ENCODE data around the gene TECPR2.

GRCh38 chr14:102544046-102544746 is 181.5 kb downstream of the TECPR2 start:
- TF ChIP-seq REST (IDR thresholded peaks at IDR 0.05; ENCODE audit: insufficient read depth in 1 of 2, low read depth in 2 of 2, low read length in 2 of 2) (no peak), POLR2AphosphoS5 (IDR thresholded peaks at IDR 0.05; ENCODE audit: low read depth, low read length) (no peak), TAF1 (IDR thresholded peaks at IDR 0.05; ENCODE audit: borderline replicate concordance, insufficient read depth, low read length) (no peak)
